K562 (cell line): ENCODE data around the gene FMO1. TPM values are rescaled to one million over a fixed set of nuclear protein-coding genes. Genes with fewer than 3 reads are reported as not detected.

Source experiments
- CBX5 ChIP-seq: IDR thresholded peaks from 2 replicates; pipeline ENCODE4 v1.6.1; 2014; ENCODE audit warnings: low read depth, borderline replicate concordance
- CLOCK ChIP-seq: fragments of 250-450 bp; sonication (Bioruptor Pico); IDR thresholded peaks from 2 replicates; pipeline ENCODE4 v1.4.0; 2020; ENCODE audit warnings: mild to moderate bottlenecking, moderate library complexity, borderline replicate concordance
- HDAC1 ChIP-seq, 2 experiments: fragments of 450-650 bp; IDR thresholded peaks; 2 replicates each; pipeline ENCODE4 v1.6.1; 2016 to 2017; ENCODE audit warnings: inconsistent platforms in 1 of 2, mild to moderate bottlenecking in 1 of 2, moderate library complexity in 1 of 2
- HDAC2 ChIP-seq: fragments of 450-650 bp; IDR thresholded peaks from 2 replicates; pipeline ENCODE4 v1.6.1; 2016; ENCODE audit warnings: mild to moderate bottlenecking
- IRF2 ChIP-seq: sonication (generic); formaldehyde crosslinking; IDR thresholded peaks from 2 replicates; pipeline ENCODE4 v1.8.1; 2022; ENCODE audit warnings: mild to moderate bottlenecking, missing genetic modification reagents
- JUND ChIP-seq, 2 experiments: IDR thresholded peaks; 2 replicates in 1 of 2; 3 replicates in 1 of 2; pipeline ENCODE4 v1.6.1; 2011; ENCODE audit warnings: borderline replicate concordance in 2 of 2, low read depth in 2 of 2, low read length in 2 of 2, improper control_type of control experiment in 1 of 2, missing biosample characterization in 1 of 2, missing genetic modification characterization in 1 of 2, missing genetic modification reagents in 1 of 2
- MAFG ChIP-seq: fragments of 450-650 bp; conservative IDR thresholded peaks from 2 replicates; pipeline ENCODE4 v1.6.1; 2016; ENCODE audit warnings: missing genetic modification characterization, missing compliant biosample characterization
- POLR2G ChIP-seq: fragments of 200-400 bp; formaldehyde crosslinking; IDR thresholded peaks from 2 replicates; pipeline ENCODE4 v1.6.1; 2017; ENCODE audit warnings: low read depth, mild to moderate bottlenecking, antibody characterized with exemption, low read length, moderate library complexity
- SAP30 ChIP-seq: fragments of 200-600 bp; sonication (generic); IDR thresholded peaks from 2 replicates; pipeline ENCODE4 v1.6.1; 2012; ENCODE audit warnings: borderline replicate concordance, low read depth, mild to moderate bottlenecking, moderate library complexity, low read length, control low read depth, inconsistent platforms; ENCODE audit not compliant: insufficient read depth, poor library complexity, severe bottlenecking
- SMARCC2 ChIP-seq: fragments of 450-650 bp; IDR thresholded peaks from 2 replicates; pipeline ENCODE4 v1.6.1; 2017; ENCODE audit warnings: antibody characterized with exemption, moderate library complexity, mild to moderate bottlenecking, low read depth
- SP2 ChIP-seq: IDR thresholded peaks from 2 replicates; pipeline ENCODE4 v1.6.1; 2011; ENCODE audit warnings: mild to moderate bottlenecking, low read depth, low read length, moderate library complexity; ENCODE audit not compliant: poor library complexity, severe bottlenecking; ENCODE audit errors: extremely low read depth
- ZFP36 ChIP-seq: fragments of 150-350 bp; IDR thresholded peaks from 2 replicates; pipeline ENCODE4 v1.6.1; 2018; ENCODE audit warnings: low read length, low read depth; ENCODE audit not compliant: partially characterized antibody
- ZNF318 ChIP-seq, 2 experiments: fragments of 450-650 bp; IDR thresholded peaks; 2 replicates each; pipeline ENCODE4 v1.6.1; 2016; ENCODE audit warnings: mild to moderate bottlenecking in 2 of 2, borderline replicate concordance in 1 of 2, low read depth in 1 of 2, moderate library complexity in 1 of 2
- polyA plus RNA-seq, 8 experiments: library from polyadenylated mRNA; depleted of rRNA in 4 of 8; stranded (reverse) in 5 of 8; unstranded in 3 of 8; fragments of >200 nt; fragmentation: Nextera tagmentation in 2 of 8; fragmentation: Illumina TruSeq in 1 of 8; extraction: Ambion mirVana in 2 of 8; extraction: Trizol in 1 of 8; gene quantifications; 2 replicates each; pipeline versions ENCODE4 v1.2.1 to v1.2.3, GENCODE V29; 2011 to 2014; ENCODE audit warnings: inconsistent platforms in 1 of 8, missing spikeins in 1 of 8
- total RNA-seq, 7 experiments: library from RNA; depleted of rRNA in 6 of 7; stranded (reverse); fragments of >200 nt in 6 of 7; fragmentation: Illumina TruSeq in 2 of 7; extraction: Trizol in 2 of 7; gene quantifications; 2 replicates each; pipeline versions ENCODE4 v1.2.1 to v1.2.3, GENCODE V29; 2011 to 2021; ENCODE audit warnings: low replicate concordance in 1 of 7

Gene FMO1
- total and polyA plus RNA-seq, 9 of the 15 experiments (the other 6 are each of a cell fraction or from before 2014, with no cell fraction given) = not detected

GRCh38 chr1:171313835-171314320 is 65.6 kb downstream of the FMO1 start, which contains the start of gene FMO4 (continued):
- no peak for TF ChIP-seq CLOCK (CRISPR knock-in tag)
- TF ChIP-seq HDAC1 (IDR thresholded peaks at IDR 0.05) = no peak
- no peak for TF ChIP-seq CBX5
- TF ChIP-seq ZFP36 = no peak
- no peak for TF ChIP-seq HDAC2
- no peak for TF ChIP-seq MAFG (tag)
- TF ChIP-seq JUND (IDR thresholded peaks at IDR 0.05; ENCODE audit: borderline replicate concordance, low read depth, low read length) = peak; percentile 59
- TF ChIP-seq JUND (tag; IDR thresholded peaks at IDR 0.05; ENCODE audit: borderline replicate concordance, low read depth, low read length) = 0 out of 3 replicates have a peak, but pooled peaks have one; percentile 44
- no peak for TF ChIP-seq IRF2 (CRISPR knock-in tag)
- no peak for TF ChIP-seq SP2
- no peak for TF ChIP-seq ZNF318 (IDR thresholded peaks at IDR 0.05; ENCODE audit: borderline replicate concordance in 1 of 2, low read depth in 1 of 2)
- no peak for TF ChIP-seq POLR2G
- no peak for TF ChIP-seq SAP30
- no peak for TF ChIP-seq SMARCC2
